ENCODE results near the gene ELAC1.
A peak's percentile ranks its signal among the peaks of the same experiment; 100 is the strongest.
"Not testable (repeated sequence)": the region's sequence is repeated elsewhere in the genome, so short reads cannot be mapped to it uniquely, and the experiment has no call there.

Gene ELAC1

GRCh38 chr18:50967714-50968661 is at the start of gene ELAC1:
Gene ELAC1, plus strand, starts transcription at chr18:50968040. Its CDS starts 6,365 bp downstream, at chr18:50974405.
- DNase-seq, result peak; percentile 55

GRCh38 chr18:50918153-50918552 is 49.7 kb upstream of the ELAC1 start:
- no peak for DNase-seq

GRCh38 chr18:50924372-50924771 is 43.5 kb upstream of the ELAC1 start:
- DNase-seq, result no peak

- DNase-seq, result no peak
Measured at GRCh38 chr18:50926521-50926920, 41.3 kb upstream of the ELAC1 start.

- no peak for DNase-seq
Measured at GRCh38 chr18:50928551-50928950, 39.3 kb upstream of the ELAC1 start.

GRCh38 chr18:50933684-50934083 is 34.2 kb upstream of the ELAC1 start:
- no peak for DNase-seq

GRCh38 chr18:50934545-50935211 is 33.2 kb upstream of the ELAC1 start:
- DNase-seq, result no peak

- no peak for DNase-seq
Measured at GRCh38 chr18:50935493-50936191, 32.2 kb upstream of the ELAC1 start.

GRCh38 chr18:50937183-50937582 is 30.7 kb upstream of the ELAC1 start:
- no peak for DNase-seq

- no peak for DNase-seq
Measured at GRCh38 chr18:50938912-50939311, 28.9 kb upstream of the ELAC1 start.

- DNase-seq, result no peak
Measured at GRCh38 chr18:50944245-50944932, 23.5 kb upstream of the ELAC1 start.

GRCh38 chr18:50945918-50946317 is 21.9 kb upstream of the ELAC1 start:
- DNase-seq, result not testable (repeated sequence)

- DNase-seq, result no peak
Measured at GRCh38 chr18:50947899-50948298, 19.9 kb upstream of the ELAC1 start.

- DNase-seq, result no peak
Measured at GRCh38 chr18:50949185-50949584, 18.7 kb upstream of the ELAC1 start.

GRCh38 chr18:50950626-50951025 is 17.2 kb upstream of the ELAC1 start:
- DNase-seq, result no peak

- no peak for DNase-seq
Measured at GRCh38 chr18:50953822-50954221, 14.0 kb upstream of the ELAC1 start.

GRCh38 chr18:50955253-50955652 is 12.6 kb upstream of the ELAC1 start:
- no peak for DNase-seq

- DNase-seq, result no peak
Measured at GRCh38 chr18:50956116-50956515, 11.7 kb upstream of the ELAC1 start.

- DNase-seq, result no peak
Measured at GRCh38 chr18:50961974-50962373, 5.9 kb upstream of the ELAC1 start.

GRCh38 chr18:50969448-50969847 is 1.6 kb downstream of the ELAC1 start:
- DNase-seq, result no peak

- no peak for DNase-seq
Measured at GRCh38 chr18:50970006-50970405, 2.2 kb downstream of the ELAC1 start.

GRCh38 chr18:50972404-50972803 is 4.6 kb downstream of the ELAC1 start:
- DNase-seq, result not testable (repeated sequence)

All from SHP77 treated with DMSO at 0.1 percent for 48 hours (cell line).